CD14-positive monocyte (primary cell): ENCODE measurements around the gene CLDN22. TPM values are rescaled to one million over a fixed set of nuclear protein-coding genes. Genes with fewer than 3 reads are reported as not detected.

ENCODE experiments used
- DNase-seq, 3 donors: peaks; one replicate each; pipeline ENCODE4 v3.0.0-alpha.2; 2011 to 2022
- H2AFZ ChIP-seq: 2 replicates; pipeline ENCODE4 v1.6.0; 2012; ENCODE audit warnings: mild to moderate bottlenecking, low read depth, low read length, inconsistent platforms; ENCODE audit not compliant: insufficient read depth, poor library complexity, severe bottlenecking
- H3K27ac ChIP-seq, 2 donors: 1 replicate in 1 of 2; 2 replicates in 1 of 2; pipeline ENCODE4 v1.5.1; 2012 to 2013; ENCODE audit warnings: low read length in 2 of 2, control low read depth in 1 of 2, inconsistent platforms in 1 of 2, low read depth in 1 of 2, mild to moderate bottlenecking in 1 of 2
- H3K27me3 ChIP-seq, 2 donors: one replicate each; pipeline versions ENCODE4 v1.6.0 to v1.6.1; 2011 to 2013; ENCODE audit warnings: low read length in 2 of 2; ENCODE audit not compliant: control insufficient read depth in 2 of 2, insufficient read depth in 2 of 2
- H3K36me3 ChIP-seq, 2 donors: replicated peaks in 1 of 2; 1 replicate in 1 of 2; 2 replicates in 1 of 2; pipeline versions ENCODE4 v1.5.1 to v1.6.1; 2012 to 2013; ENCODE audit warnings: low read length in 2 of 2, control low read depth in 1 of 2, inconsistent platforms in 1 of 2, mild to moderate bottlenecking in 1 of 2; ENCODE audit not compliant: insufficient read depth in 2 of 2, control insufficient read depth in 1 of 2
- H3K4me1 ChIP-seq, 2 donors: 1 replicate in 1 of 2; 2 replicates in 1 of 2; pipeline versions ENCODE4 v1.5.1 to v1.6.1; 2012 to 2013; ENCODE audit warnings: low read length in 2 of 2, control low read depth in 1 of 2, inconsistent platforms in 1 of 2, mild to moderate bottlenecking in 1 of 2, moderate library complexity in 1 of 2; ENCODE audit not compliant: insufficient read depth in 2 of 2, control insufficient read depth in 1 of 2
- H3K4me2 ChIP-seq: replicated peaks from 2 replicates; pipeline ENCODE3; 2012; ENCODE audit warnings: low read length, moderate library complexity, mild to moderate bottlenecking; ENCODE audit not compliant: poor library complexity, severe bottlenecking; ENCODE audit errors: extremely low read depth
- H3K4me3 ChIP-seq, 3 experiments: fragments of 200-600 bp in 1 of 3; sonication (generic) in 1 of 3; replicated peaks in 1 of 3; 1 replicate in 2 of 3; 2 replicates in 1 of 3; pipeline ENCODE4 v1.5.1; 2011 to 2013; ENCODE audit warnings: low read length in 3 of 3, mild to moderate bottlenecking in 3 of 3, control low read depth in 2 of 3, low read depth in 2 of 3, inconsistent platforms in 1 of 3, moderate library complexity in 1 of 3
- H3K79me2 ChIP-seq: 2 replicates; pipeline ENCODE4 v1.6.0; 2012; ENCODE audit warnings: mild to moderate bottlenecking, control low read depth, inconsistent platforms, low read length, moderate library complexity; ENCODE audit not compliant: insufficient read depth
- H3K9ac ChIP-seq: 2 replicates; pipeline ENCODE4 v1.6.0; 2017; ENCODE audit warnings: low read length, mild to moderate bottlenecking; ENCODE audit not compliant: insufficient read depth, poor library complexity, severe bottlenecking
- H3K9me3 ChIP-seq, 2 donors: replicated peaks in 1 of 2; 1 replicate in 1 of 2; 2 replicates in 1 of 2; pipeline versions ENCODE4 v1.5.1 to v1.6.1; 2012 to 2013; ENCODE audit warnings: low read length in 2 of 2, control low read depth in 1 of 2; ENCODE audit not compliant: control insufficient read depth in 1 of 2, insufficient read depth in 1 of 2
- H4K20me1 ChIP-seq: 2 replicates; pipeline ENCODE4 v1.6.0; 2012; ENCODE audit warnings: mild to moderate bottlenecking, low read length, control low read depth, moderate library complexity; ENCODE audit not compliant: insufficient read depth
- H3K27ac Mint-ChIP-seq, 7 donors: one replicate each; pipeline ENCODE4 v1.8.0; 2020; ENCODE audit warnings: mild to moderate bottlenecking in 7 of 7, mixed read lengths in 7 of 7, moderate library complexity in 6 of 7, inconsistent platforms in 2 of 7
- H3K27me3 Mint-ChIP-seq, 3 donors: one replicate each; pipeline ENCODE4 v1.8.0; 2021 to 2022; ENCODE audit warnings: low read depth in 3 of 3, mild to moderate bottlenecking in 3 of 3, mixed read lengths in 3 of 3, moderate library complexity in 3 of 3, inconsistent platforms in 1 of 3
- H3K36me3 Mint-ChIP-seq, 2 donors: one replicate each; pipeline ENCODE4 v1.8.0; 2020; ENCODE audit warnings: mixed read lengths in 2 of 2, inconsistent platforms in 1 of 2, mild to moderate bottlenecking in 1 of 2
- H3K4me1 Mint-ChIP-seq: one replicate; pipeline ENCODE4 v1.8.0; 2020; ENCODE audit warnings: mild to moderate bottlenecking, mixed read lengths
- H3K4me3 Mint-ChIP-seq, 2 donors: one replicate each; pipeline ENCODE4 v1.8.0; 2020; ENCODE audit warnings: mild to moderate bottlenecking in 2 of 2, mixed read lengths in 2 of 2, moderate library complexity in 1 of 2
- H3K9me3 Mint-ChIP-seq, 7 donors: one replicate each; pipeline ENCODE4 v1.8.0; 2020 to 2022; ENCODE audit warnings: mixed read lengths in 7 of 7, mild to moderate bottlenecking in 6 of 7, moderate library complexity in 6 of 7, inconsistent platforms in 2 of 7
- WGBS: methylation state at CpG from one replicate; pipeline ENCODE4 v1.1.5; 2013; ENCODE audit warnings: missing lambda C conversion rate; ENCODE audit not compliant: insufficient coverage; 5-methylcytosine and 5-hydroxymethylcytosine counted together
- intact Hi-C, 2 donors: fragments of 100-400 bp; cut with micrococcal nuclease; formaldehyde crosslinking; loops; one replicate each; pipeline versions ENCODE4 v1.15.0 to v1.15.1; 2023
- polyA plus RNA-seq, 3 donors: library from polyadenylated mRNA; depleted of rRNA in 1 of 3; unstranded in 2 of 3; stranded (reverse) in 1 of 3; fragments of 300-500 nt in 2 of 3; fragments of >200 nt in 1 of 3; fragmentation: Illumina TruSeq in 2 of 3; gene quantifications; 1 replicate in 2 of 3; 2 replicates in 1 of 3; pipeline ENCODE4 v1.2.3, GENCODE V29; 2012 to 2021
- TF ChIP-seq, protein P1 (sequence below): fragments of 200-600 bp; IDR thresholded peaks from one replicate; pipeline ENCODE4 v1.8.0; 2022; ENCODE audit warnings: antibody characterized with exemption, mild to moderate bottlenecking

Gene CLDN22
- polyA plus RNA-seq, 3 donors = not detected

DNA sequence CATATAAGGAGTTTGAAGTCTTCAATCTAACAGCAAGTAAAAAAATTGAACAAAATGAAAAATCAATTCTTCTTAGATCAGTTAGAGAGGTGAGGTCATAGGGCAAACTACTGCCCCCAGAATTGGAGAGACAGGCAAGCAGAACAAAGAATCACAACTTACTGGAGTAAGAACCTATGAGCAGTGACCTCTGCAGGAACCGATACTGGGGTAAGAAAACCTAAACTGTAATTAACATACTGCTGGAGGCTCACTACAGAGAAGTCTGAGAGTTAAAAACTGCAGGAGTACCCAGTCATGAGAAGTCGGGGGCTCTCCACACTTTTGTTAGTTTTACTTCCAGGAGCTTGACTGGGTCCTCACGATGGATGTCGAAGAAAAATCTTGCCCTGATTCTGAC, 16.0 kb downstream of the CLDN22 start:
- DNase-seq = no peak
- Mint-ChIP-seq H3K27ac (no peak overlapping the region), H3K36me3 (peaks cover 0 to 2% of the 10 kb centered on the region in 2 donors), H3K4me3 (no peak overlapping the region), H3K27me3 (no peaks in the 10 kb centered on the region), H3K9me3 (no peaks in the 10 kb centered on the region), H3K4me1 (peaks cover 3% of the 10 kb centered on the region)
- Histone ChIP-seq H3K27me3 (no peaks in the 10 kb centered on the region), H3K9ac (no peak overlapping the region), H2AFZ (no peak overlapping the region), H4K20me1 (no peaks in the 10 kb centered on the region), H3K9me3 (no peaks in the 10 kb centered on the region), H3K79me2 (no peaks in the 10 kb centered on the region), H3K4me1 (no peaks in the 10 kb centered on the region), H3K27ac (no peak overlapping the region), H3K36me3 (no peaks in the 10 kb centered on the region), H3K4me2 (no peak overlapping the region), H3K4me3 (no peak overlapping the region)
- intact Hi-C loops = no loop called here
- 100% methylated on average over 1 of the region's 4 CpGs for WGBS
- TF ChIP-seq, protein P1, sequence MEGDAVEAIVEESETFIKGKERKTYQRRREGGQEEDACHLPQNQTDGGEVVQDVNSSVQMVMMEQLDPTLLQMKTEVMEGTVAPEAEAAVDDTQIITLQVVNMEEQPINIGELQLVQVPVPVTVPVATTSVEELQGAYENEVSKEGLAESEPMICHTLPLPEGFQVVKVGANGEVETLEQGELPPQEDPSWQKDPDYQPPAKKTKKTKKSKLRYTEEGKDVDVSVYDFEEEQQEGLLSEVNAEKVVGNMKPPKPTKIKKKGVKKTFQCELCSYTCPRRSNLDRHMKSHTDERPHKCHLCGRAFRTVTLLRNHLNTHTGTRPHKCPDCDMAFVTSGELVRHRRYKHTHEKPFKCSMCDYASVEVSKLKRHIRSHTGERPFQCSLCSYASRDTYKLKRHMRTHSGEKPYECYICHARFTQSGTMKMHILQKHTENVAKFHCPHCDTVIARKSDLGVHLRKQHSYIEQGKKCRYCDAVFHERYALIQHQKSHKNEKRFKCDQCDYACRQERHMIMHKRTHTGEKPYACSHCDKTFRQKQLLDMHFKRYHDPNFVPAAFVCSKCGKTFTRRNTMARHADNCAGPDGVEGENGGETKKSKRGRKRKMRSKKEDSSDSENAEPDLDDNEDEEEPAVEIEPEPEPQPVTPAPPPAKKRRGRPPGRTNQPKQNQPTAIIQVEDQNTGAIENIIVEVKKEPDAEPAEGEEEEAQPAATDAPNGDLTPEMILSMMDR = no peak

DNA sequence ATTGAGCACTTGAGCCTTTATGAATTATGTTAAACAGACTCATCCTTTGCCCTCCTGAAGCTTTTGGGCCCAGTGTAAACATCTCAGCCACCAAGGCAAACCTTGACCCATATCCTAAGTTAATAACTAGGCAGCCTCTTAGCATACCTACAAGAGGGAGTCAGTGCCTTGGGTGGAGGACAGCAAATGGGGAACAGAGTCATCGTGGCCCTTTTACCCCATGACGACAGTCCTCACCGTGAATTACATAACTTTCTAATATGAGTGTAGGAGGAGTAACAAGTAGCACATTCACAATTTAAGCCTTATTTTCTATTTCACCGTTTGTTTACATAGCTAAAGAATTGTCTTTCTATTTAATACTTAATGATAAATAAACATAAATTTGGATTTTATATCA, 16.8 kb downstream of the CLDN22 start:
- no peak overlapping the region for H3K4me3 ChIP-seq
- peaks cover 0 to 2% of the 10 kb centered on the region in 2 donors for H3K36me3 Mint-ChIP-seq
- TF ChIP-seq, protein P1 = no peak

More for the DNA sequence above, 16.8 kb downstream of the CLDN22 start:
- no peaks in the 10 kb centered on the region for H4K20me1 ChIP-seq
- H2AFZ ChIP-seq = no peak overlapping the region
- intact Hi-C loops = no loop called here
- Mint-ChIP-seq H3K27ac (peak overlapping the region in 2 of 7 donors; percentile 41 to 54), H3K4me1 (peaks cover 3% of the 10 kb centered on the region), H3K4me3 (no peak overlapping the region), H3K27me3 (no peaks in the 10 kb centered on the region), H3K9me3 (no peaks in the 10 kb centered on the region)
- no CpG with 5 or more reads among the region's 4 CpGs for WGBS
- DNase-seq = peak; percentile 16 to 33 (median 24)
- no peak overlapping the region for H3K9ac ChIP-seq
- no peaks in the 10 kb centered on the region for H3K36me3 ChIP-seq
- H3K27ac ChIP-seq = no peak overlapping the region
- H3K4me1 ChIP-seq = no peaks in the 10 kb centered on the region
- H3K9me3 ChIP-seq = no peaks in the 10 kb centered on the region
- no peak overlapping the region for H3K4me2 ChIP-seq
- H3K79me2 ChIP-seq = no peaks in the 10 kb centered on the region
- no peaks in the 10 kb centered on the region for H3K27me3 ChIP-seq
